PC-9 (cell line): Measurements from ENCODE around the gene ZP4.

Experiments used
- EZH2 ChIP-seq: fragments of 200-600 bp; sonication (generic); IDR thresholded peaks from 2 replicates; pipeline ENCODE4 v1.8.0; 2017; ENCODE audit warnings: antibody characterized with exemption, low read depth
- TF ChIP-seq, protein P1 (sequence below): fragments of 200-600 bp; sonication (generic); conservative IDR thresholded peaks from 2 replicates; pipeline ENCODE4 v1.6.1; 2017; ENCODE audit warnings: mixed run types, antibody characterized with exemption, mild to moderate bottlenecking, moderate library complexity

DNA sequence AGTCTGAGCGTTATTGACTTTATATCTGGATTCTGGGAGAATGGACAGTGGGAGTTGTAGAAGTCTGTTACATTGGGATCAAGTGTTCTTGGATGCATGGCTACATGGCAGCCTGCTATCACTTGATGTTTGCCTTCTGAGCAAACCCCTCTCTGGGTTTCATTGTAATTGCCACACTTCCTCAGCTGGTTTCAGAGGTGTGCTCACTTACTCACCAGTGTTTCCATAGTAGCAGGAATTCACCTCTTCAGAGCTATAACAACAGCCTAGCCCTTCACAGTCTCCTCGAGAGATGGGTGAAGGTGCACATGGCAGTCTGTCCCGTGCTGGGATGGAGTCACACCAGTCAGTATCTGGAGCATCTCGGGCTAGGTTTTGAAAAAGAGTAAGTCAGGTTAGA is 2.6 kb downstream of the ZP4 start:
- TF ChIP-seq, protein P1, sequence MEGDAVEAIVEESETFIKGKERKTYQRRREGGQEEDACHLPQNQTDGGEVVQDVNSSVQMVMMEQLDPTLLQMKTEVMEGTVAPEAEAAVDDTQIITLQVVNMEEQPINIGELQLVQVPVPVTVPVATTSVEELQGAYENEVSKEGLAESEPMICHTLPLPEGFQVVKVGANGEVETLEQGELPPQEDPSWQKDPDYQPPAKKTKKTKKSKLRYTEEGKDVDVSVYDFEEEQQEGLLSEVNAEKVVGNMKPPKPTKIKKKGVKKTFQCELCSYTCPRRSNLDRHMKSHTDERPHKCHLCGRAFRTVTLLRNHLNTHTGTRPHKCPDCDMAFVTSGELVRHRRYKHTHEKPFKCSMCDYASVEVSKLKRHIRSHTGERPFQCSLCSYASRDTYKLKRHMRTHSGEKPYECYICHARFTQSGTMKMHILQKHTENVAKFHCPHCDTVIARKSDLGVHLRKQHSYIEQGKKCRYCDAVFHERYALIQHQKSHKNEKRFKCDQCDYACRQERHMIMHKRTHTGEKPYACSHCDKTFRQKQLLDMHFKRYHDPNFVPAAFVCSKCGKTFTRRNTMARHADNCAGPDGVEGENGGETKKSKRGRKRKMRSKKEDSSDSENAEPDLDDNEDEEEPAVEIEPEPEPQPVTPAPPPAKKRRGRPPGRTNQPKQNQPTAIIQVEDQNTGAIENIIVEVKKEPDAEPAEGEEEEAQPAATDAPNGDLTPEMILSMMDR = no peak
- TF ChIP-seq EZH2 = no peak
